ENCODE measurements around the gene FLRT3.

The FLRT3 gene

DNA sequence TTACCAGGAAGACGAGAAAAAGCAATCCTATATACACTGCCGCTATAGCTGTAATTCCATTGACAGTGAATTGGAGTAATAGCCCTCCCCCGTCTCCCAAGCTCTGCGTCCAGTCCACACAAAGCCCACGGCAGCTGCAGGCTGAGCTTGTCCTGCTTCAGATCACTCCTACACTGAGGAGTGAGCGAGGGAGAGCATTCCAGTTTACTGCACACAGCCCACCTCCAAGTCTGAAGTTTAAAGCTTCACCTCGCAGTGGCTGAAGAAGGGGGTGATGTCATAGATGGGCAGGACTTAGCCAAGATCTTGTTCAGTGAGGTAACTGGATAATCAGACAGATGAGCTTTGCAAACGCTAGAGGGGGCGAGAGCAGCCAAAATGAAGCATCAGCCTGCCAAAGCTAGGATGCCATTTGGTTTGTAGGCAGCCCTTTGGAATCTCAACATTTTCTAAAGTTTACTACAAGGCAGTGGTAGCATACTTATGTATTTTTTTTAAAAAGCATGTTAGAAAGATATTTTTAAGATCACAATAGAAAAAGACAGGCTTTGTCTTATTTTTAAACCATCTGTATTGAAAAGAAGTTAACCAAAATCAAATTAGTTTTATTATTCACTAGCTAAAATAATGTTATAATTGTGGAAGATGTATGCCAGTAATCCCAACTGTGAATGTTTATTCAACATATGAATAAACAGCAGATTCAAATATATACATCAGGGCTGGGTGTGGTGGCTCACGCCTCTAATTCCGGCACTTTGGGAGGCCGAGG is at the start of gene FLRT3:
Gene FLRT3 (minus strand): TSS at position 213 of the 772 bp plus-strand sequence. CDS start 10,106 bp downstream, outside the sequence.
- DNase-seq (ENCODE audit: low read depth), result no peak

DNA sequence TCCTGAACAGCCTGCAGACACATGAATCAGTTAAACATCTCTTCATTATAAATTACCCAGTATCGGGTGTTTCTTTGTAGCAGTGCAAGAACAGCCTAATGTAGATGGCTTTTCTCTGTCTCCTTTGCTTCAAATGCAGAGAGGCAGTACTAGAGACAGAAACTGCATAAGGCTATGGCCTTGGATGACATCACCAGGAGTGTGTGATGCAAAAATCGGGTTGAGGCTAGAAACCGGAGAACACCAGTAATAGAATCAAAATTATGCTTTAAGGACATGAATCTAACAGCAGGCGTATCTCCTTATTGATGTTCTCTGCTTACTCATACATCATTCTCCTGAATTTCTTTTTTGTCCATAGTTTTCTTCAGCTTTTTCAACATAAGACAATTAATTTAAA is 49.3 kb upstream of the FLRT3 start:
- no peak for DNase-seq (ENCODE audit: low read depth)

DNA sequence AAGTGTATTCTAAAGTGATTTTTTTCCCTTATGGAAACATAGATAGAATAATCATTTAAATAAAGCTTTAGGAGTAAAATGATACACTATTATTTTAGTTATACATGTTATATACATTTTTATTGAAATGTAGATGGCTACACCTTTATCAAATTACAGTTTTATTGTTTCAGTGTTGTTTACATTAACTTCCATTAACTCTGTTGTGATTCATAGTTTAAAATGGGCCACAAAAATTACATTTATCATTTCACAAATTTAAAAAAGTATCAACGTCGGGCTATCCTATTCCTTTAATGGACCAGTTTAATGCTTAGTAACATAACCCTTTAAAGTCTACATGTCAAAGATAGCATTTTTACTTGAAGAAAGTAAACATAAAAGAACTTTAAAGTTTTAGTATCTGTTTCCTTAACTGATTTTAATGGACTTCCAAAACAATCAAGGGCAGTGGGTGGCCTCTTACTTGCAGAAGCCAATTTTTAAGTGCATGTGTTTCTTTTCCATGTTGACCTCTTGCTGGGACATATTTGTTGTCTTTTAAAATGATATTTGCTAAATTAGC is 47.8 kb upstream of the FLRT3 start:
- no peak for DNase-seq (ENCODE audit: low read depth)

DNA sequence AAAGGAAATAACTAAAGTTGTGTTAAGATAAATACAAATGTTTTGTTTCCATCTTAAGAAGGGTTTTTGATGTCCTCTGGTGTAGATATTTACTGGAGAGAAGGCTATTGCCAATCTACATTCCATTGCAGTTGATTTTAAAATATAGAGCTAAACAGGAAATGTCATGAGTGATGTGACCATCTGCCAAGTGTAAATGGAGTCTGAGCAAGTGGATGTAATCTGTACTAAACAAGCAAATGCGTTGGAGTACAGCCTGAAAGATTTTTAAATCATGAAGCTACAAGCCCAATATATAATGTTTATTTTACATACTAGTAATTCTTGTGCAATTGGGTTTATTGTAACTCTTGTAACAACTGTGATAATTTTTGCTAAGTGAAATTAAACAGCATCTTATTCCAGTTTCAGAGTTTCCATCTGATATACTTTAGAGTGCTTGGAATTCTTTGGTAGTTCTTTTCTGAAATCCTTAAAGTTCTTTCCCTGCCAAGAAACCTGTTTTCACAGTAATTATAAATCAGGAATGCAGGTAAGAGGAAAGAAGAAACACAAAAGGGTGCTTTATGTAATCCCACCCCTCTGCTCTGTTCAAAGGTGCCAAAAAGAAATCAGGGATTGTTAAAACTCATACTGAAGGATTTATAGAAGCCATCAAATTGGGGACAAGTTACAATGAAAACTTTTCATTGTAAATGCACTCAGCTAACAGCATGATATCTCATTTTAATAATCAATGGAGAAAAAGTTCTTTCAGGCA is 47.2 kb upstream of the FLRT3 start:
- DNase-seq (ENCODE audit: low read depth), result no peak

DNA sequence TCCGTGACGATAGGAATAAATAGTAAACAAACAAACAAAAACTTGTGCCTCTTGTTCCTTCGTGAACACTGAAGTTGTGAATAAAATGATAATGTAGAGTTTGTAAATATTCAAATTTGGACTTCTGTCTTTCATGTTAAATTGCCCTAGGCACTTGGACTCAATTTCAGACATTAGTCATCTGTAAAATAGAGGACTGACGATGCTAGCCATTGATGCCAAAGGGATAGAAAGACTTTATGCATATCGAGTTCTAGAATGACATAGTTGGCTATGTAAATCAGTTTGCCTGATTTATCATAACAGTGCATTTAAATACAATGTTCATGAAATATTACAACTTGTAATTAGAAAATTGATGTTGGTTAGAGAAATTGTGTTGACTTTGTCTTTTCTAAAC is 45.9 kb upstream of the FLRT3 start:
- DNase-seq (ENCODE audit: low read depth), result no peak

DNA sequence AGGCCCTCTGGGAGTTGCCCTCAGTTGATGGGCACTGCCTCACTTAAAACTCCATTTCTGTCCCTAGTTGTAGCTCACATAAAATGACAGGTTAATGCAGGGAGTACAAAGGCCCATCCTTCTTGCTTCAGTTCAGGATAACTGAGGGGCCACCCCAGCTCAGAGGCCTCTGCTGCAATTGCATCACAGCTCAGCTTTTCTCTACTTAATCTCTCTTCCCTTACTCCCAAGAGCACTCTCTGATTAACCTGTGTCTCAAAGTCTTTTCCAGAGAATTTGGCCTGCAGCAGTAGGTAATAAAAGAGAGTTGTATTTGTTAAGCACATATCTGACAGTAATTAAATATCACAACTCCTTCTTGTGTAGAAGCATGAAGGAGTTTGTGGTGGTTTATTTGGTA is 40.9 kb upstream of the FLRT3 start:
- no peak for DNase-seq (ENCODE audit: low read depth)

DNA sequence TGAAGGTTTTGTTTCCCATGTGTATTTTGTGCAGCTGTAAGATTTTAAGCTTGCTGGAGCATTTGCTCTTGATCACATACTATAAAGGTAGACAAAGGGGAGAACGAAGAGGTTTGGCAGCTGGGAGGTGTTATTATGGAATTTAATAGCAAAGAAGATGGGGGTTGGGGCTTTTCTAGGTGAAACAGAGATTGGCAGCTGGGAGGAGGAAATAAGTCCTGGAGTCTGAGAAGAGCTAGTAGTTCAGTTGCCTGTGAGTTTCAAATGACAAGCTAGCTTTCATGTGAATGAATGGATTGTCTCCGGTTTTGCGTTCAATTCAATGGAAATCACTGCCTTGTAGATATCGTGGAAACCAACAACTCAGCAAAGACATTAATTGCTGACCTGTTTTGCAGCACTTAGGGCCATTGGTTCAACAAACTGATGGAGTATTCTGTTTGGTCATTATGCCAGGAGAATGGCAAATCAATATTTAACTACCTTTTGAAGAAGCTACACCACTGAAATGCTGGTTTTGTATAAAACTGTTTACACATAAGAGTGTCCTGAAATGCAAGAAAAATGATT is 38.1 kb upstream of the FLRT3 start:
- no peak for DNase-seq (ENCODE audit: low read depth)

DNA sequence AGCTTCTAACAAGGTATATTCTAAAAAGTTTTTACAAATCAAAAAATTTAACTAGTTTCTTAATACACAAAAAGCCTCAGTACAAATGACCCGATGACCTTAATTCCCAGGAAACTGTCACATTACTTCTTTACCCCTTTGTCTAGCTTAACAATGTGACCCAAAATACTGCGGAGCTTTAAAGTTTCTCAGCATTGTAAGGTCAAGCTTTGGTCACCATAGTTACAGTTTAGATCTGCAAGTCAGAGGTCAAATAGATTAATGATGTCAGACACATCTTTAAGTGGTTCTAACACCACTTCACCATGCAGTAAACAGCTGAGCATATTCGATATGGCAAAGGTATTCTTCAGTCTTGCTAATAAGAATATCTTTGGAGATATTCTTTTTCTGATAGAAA is 36.8 kb upstream of the FLRT3 start:
- no peak for DNase-seq (ENCODE audit: low read depth)

DNA sequence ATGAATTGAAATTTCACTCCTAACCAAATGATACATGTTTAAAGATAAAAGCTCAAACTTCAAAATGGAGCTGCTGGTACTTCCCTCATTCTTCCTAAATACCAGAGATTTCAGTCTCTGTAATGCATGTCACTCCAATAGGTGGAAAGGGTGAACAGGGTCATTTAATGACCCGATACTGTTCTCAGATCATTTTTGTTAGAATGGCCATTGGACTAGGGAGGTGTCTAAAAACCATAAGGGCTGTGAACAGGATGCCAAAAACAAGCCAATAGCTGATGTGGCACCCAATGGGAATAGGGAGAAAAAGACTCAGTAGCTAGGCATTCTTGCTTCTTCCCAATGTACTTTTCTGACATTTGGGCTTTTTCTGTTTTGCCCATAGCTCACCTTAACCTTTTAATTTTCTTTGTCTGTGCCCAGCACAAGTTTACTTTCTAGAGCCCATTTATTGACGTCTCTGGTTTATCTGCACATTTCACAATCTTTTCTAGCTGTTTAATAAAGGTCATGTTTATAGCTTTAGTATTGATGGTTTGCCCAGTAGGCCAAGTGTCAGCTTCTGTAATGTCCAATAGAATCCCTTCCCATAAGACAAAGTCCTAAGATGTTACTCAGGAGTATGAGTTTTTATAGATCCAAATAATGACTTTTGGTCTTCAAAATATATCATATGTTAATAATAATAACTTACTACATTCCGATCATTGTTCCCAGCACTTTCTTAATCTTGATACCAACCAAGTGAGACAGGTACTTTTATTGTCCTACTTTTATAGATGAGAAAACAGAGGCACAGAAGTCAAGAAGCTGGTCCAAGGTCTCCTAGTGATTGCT is 24.3 kb upstream of the FLRT3 start:
- no peak for DNase-seq (ENCODE audit: low read depth)

DNA sequence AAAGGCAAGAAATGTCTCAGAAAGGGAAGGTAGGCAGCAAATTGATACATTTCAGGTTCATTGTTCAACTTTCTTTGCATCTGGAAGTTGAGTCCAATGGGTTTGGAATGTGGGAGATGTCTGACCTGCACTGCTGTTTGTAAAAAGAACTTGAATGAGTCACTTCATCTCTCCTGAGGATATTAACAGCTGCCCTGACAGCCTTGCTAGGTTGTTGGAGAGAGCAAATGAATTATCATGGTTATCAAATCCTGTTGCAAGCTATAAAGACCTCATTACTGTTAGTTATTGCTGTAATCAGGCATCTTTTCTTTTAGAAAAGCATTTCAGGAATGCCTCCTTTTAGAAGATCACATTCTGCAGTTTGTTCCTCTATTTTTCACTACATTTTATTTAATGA is 23.0 kb upstream of the FLRT3 start:
- no peak for DNase-seq (ENCODE audit: low read depth)

DNA sequence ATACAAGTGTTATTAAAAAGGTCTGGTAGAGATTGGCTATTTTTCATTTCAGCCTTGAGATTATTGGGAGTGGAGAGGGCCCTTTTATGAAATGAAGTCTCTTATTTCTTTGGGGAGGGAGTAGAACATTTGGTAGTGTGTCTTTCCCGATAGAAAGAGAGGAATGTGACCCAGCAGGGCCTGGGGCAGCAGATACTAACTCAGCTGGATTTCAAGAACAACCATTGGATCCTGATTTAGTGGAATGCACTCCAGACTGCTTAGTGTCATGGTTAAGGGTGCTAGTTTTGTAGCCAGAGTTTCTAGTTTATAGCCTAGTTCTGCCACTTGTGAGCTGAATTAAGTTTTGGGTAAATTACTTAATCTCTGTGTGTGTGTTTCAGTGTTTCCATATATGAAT is 18.4 kb upstream of the FLRT3 start:
- DNase-seq (ENCODE audit: low read depth), result no peak

DNA sequence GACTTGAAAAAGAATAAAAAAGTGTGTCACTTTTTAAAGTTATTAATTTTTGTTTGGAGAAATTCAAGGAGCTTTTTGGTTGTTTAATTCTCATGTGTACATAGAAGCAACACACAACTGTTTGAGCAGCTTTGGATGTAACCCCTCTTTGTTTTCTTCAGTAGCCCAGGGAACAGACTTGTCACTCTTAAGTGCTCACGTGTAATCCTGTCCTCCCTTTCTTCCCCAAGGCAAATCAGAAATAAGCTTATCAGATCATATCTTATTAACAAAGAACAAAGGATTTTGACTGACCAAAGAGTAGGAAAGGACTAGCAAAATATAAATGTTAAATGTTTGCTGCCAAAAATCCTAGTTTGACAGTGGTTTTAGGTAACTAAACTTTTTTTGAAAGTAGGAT is 7.3 kb upstream of the FLRT3 start:
- DNase-seq (ENCODE audit: low read depth), result no peak

DNA sequence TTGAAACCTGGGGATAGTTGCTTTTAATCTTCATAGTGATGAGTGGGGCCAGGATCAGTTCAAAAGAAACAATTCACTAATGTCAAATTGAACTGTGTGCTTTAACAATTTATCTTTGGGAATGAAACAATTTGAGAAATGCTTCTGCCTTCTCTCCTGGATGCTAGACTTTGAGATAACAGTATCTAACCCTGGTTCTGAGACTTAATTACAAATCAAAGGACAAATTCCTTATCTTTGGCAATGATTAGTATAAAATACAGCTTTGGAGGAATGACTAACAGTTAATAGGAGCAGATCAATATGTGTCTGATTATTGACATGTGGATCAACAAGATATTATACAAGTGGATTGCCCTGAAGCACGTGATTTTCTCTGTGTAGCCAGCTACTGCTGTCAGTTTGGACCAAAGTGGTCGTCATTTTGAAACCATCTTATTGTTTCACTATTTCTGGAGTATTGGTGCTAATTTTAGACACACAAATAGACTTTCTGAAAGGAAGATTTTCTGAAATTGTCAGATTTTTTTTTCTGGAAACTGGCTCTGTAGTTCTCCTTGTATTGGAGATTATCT is 6.2 kb upstream of the FLRT3 start:
- DNase-seq (ENCODE audit: low read depth), result no peak

DNA sequence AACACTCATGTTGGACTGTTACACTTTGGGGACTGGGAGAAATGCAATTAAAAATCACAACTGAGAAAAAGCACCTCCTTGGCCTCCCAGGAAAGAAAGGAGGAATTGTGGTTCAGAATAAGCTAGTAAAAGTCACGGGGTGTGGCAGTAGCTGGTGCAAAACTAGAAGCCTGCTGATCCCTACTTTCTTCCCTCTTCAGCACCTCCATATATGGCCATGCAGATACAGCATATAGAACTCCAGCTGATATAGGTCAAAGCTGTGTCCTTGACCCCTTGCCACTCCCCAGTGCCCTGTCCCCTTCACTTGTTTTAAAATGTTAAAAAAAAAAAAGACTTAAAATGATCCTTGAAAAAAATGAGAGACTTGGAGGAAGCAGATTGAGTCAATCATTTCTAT is 5.5 kb upstream of the FLRT3 start:
- DNase-seq (ENCODE audit: low read depth), result no peak

DNA sequence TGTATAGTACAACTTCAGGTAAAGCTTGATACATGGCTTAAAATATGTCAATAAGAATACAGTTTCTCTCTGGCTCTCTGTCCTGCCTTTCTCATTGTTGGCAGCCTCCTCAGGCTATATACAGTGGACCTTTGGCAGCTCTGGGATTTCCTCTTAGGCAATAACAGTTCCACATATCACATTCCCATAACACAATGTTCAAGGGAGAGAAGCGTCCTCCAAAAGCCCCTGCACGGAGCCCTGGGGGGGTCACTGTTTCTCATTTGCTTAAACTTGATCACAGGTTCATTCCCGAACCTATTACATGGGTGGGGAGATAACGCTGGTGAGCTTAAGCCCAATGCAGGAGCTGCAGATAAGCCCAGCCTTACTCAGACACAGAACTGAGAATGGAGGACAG is 4.4 kb upstream of the FLRT3 start:
- DNase-seq (ENCODE audit: low read depth), result no peak

DNA sequence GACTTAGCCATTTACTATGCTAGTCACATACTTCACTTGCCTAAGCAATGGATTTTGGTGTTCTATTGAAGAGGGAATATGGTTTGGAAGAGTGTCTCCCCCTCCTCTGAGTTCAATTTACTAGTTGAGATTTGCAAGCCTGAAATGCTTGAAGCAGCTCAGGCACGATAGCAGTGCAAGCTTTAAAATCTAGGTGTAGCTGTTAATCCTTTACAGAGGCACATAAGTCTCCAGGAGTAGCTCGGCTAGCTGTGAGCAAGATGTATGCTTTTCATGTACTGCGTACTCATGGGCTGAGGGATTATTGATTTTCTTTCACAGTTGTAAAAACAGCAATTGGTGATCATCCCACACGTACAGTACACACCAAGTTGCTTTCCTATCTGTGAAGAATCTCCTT is 726 bp downstream of the FLRT3 start:
- no peak for DNase-seq (ENCODE audit: low read depth)

DNA sequence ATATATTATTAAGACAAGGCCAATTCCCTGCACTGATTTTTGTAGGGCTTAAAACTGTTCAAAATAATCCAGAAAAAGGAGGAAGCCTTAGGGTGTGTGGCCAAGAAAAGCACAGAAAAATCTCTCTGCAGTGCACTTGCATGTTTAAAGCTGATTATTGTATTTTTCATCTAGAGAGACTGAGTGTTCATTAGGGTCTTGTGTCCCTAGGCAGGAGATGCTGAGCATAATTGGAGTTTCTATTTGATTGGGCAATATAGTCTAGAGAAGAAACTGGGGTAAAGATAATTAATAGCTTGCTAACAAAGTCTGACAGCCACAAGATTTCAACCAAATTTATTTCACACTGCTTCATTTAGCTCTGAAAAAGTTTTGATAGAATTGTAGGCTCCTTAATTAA is 2.4 kb downstream of the FLRT3 start:
- DNase-seq (ENCODE audit: low read depth), result no peak

DNA sequence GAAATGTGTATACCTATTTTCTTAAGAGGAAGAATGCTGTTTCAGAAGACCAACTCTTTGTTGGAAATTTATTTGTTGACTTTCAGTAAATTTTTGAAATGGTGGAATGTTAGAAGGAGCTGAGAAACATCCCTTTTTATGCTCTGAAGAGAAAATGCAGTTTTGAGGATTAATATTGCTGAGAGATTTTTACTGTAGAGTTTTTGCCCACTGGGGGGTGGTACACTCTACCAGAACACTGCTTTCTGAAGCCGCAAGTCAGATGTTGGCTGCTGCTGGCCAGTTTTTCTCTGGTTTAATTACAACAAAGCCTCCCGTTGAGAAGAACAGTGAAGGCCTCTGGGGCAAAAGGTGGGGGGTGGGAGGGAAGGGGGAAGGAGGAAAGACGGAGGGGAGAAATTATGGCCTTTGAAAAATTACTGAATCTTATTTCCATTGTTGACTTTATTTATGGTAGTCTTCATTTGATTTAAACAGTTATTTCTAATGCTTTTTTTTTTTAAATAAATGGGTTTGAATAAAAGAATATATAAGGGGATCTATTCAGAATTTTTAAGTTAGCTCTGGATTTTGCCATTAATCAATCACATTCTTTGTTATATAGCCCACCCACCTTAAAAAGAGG is 3.0 kb downstream of the FLRT3 start:
- no peak for DNase-seq (ENCODE audit: low read depth)

DNA sequence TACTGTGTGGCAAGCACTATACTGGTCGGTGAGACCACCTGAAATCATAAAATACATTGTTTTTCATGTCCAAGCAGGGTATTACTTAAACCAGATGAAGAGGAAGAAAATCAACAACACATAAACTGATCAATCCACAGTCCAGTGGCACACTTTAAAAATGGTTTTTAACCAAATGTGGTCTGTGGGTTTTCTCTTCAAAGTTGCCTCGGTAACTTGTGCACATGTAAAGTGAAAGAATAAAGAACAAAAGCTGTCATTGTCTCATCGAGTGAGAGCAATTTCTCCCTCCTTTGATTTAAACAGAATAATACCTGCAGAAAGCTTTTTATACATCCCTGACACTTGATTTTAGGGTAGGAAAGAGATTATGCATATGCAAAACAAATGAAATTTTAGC is 3.7 kb downstream of the FLRT3 start:
- DNase-seq (ENCODE audit: low read depth), result no peak

DNA sequence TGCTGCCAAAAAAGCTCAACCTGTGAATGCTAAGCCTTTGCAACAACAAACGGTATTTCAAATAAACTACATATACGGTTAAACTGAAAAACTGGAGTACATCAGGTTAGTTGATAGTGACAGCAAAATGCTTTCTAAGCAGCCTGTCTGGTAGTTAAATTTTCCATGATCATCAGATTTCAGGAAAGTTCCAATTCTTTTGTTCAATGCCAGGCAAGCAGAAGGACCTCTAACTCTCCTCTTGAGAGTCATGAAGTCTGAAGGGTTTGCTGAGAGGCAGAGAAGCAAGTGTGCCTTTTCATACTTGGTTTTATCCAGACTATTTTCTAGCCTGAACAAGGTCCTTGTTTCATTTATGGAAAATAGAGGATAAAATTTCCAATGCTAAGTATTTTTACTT is 4.5 kb downstream of the FLRT3 start:
- no peak for DNase-seq (ENCODE audit: low read depth)

DNA sequence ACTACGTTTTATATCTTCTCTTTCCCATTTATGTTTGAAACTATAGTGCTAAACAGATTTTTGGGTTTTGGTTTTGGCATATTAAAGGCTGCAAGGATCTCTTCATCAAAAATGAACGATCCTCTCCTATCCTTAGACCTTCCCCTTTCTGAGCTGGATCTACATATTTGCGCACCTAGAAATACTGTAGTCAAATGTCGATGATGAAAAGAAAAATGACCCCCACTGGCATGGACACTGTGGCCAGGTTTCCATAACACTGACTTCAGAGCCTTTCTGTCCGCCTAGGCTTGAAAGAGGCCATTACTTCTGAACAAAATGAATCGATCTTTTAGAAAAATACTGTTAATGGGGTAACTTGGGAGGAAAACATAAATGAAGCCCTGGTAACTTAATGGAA is 5.8 kb downstream of the FLRT3 start:
- DNase-seq (ENCODE audit: low read depth), result no peak

Data from stimulated activated CD4-positive, alpha-beta T cell treated with anti-CD3 and anti-CD28 coated beads, Interleukin-2, amount 100 ng/mL, for 4 hours (primary cell).